NCI-H1436 (cell line): ENCODE measurements around the gene MCAT.

ENCODE experiments used
- DNase-seq: peaks from one replicate; lab custom pipeline; 2025; lab: John Stamatoyannopoulos, UW

The MCAT gene

GRCh38 chr22:43090130-43090789 is 52.9 kb downstream of the MCAT start:
- peak; percentile 44 for DNase-seq

- peak; percentile 86 for DNase-seq
Measured at GRCh38 chr22:43088984-43089717, 54.0 kb downstream of the MCAT start, which contains the start of gene TTLL1. TTLL1 (minus strand) TSS chr22:43089391; CDS start chr22:43075586, 13,805 bp downstream.

- DNase-seq = no peak
Measured at GRCh38 chr22:43088627-43088983, 54.6 kb downstream of the MCAT start.

DNA sequence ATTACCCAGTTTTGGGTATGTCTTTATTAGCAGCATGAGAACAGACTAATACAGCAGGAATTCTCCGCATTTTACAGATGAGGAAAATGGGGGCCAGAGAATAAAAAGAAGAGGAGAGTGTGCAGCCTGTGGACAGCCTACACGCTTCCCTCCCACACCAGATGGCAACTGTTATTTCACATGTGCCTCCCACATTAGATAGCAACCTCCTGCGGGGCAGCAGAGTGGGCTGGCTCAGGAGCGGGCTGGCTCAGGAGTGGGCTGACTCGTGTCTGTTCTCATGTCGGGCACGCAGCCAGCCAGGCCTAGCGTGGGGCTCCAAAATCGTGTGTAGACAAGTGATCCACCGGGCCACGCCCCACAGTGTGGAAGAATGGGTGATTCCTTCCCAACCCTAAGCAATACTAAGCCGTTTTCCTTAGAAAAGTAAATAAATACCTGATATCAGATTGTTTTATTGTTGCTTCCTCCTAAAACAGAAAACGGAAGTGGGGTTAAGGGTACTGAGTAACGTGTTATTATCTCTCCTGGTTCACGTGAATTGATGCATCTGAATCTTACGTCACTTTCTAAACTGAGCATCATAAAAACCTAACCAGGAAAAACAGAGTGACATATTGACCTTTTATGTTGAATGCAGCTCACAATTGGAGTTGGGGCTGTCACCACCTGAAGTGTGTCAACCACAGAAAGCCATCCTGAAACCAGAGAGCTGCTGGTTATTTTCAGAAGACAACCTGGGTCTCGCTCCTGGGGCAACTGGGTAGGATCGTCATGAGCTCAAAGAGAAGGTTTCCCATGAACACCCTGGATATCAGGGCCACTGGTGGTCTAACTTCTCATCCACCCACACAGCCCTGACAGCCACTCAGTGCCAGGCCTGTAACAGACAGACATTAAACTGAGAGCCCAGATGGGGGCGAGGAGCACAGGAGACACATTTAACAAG is 57.3 kb downstream of the MCAT start:
- no peak for DNase-seq
